A673 (cell line): ENCODE results near the gene TRMT10A. TPM values are rescaled to one million over a fixed set of nuclear protein-coding genes. Genes with fewer than 3 reads are reported as not detected.

Experiments
- BruUV-seq: library from RNA; stranded (reverse); fragments of 400-500 nt; replicated peaks from 2 replicates; lab custom pipeline; 2021; lab: Mats Ljungman, UMichigan
- CTCF ChIA-PET: fragments of 300-600 bp; sonication (Branson Sonifier 250); formaldehyde crosslinking; loops from one replicate; lab custom pipeline; 2022; ENCODE audit warnings: antibody characterized with exemption; lab: Charles Lee
- POLR2A ChIA-PET: fragments of 300-600 bp; sonication (Branson Sonifier 250); formaldehyde crosslinking; loops from one replicate; lab custom pipeline; 2022; ENCODE audit warnings: antibody characterized with exemption; ENCODE audit not compliant: low non-redundant PET; lab: Charles Lee
- DNase-seq: peaks from one replicate; pipeline ENCODE4 v3.0.0-alpha.2; 2015; ENCODE audit warnings: low spot score
- H3K27ac ChIP-seq: fragments of 200-600 bp; sonication (generic); 2 replicates; pipeline ENCODE4 v1.5.1; 2016; ENCODE audit warnings: mixed run types, low read depth, mild to moderate bottlenecking, mixed read lengths, antibody characterized with exemption, low read length; ENCODE audit not compliant: poor library complexity, severe bottlenecking
- H3K27me3 ChIP-seq: fragments of 200-600 bp; sonication (generic); replicated peaks from 2 replicates; pipeline ENCODE4 v1.6.1; 2017; ENCODE audit warnings: mixed run types, low read depth, mild to moderate bottlenecking, mixed read lengths, antibody characterized with exemption, low read length; ENCODE audit not compliant: insufficient read depth, poor library complexity
- H3K36me3 ChIP-seq: fragments of 200-600 bp; sonication (generic); 2 replicates; pipeline ENCODE4 v1.6.1; 2016; ENCODE audit warnings: mixed run types, mild to moderate bottlenecking, mixed read lengths, antibody characterized with exemption, low read length; ENCODE audit not compliant: insufficient read depth, poor library complexity, severe bottlenecking
- H3K4me1 ChIP-seq: fragments of 200-600 bp; sonication (generic); 2 replicates; pipeline ENCODE4 v1.6.1; 2017; ENCODE audit warnings: mixed run types, mild to moderate bottlenecking, mixed read lengths, antibody characterized with exemption, low read length; ENCODE audit not compliant: insufficient read depth, poor library complexity, severe bottlenecking
- H3K4me3 ChIP-seq: fragments of 200-600 bp; sonication (generic); 2 replicates; pipeline ENCODE4 v1.5.1; 2016; ENCODE audit warnings: low read depth, mixed run types, mild to moderate bottlenecking, mixed read lengths, low read length; ENCODE audit not compliant: poor library complexity, severe bottlenecking
- H3K9me3 ChIP-seq: fragments of 200-600 bp; sonication (generic); 2 replicates; pipeline ENCODE4 v1.6.1; 2016; ENCODE audit warnings: mixed run types, low read depth, mild to moderate bottlenecking, mixed read lengths, antibody characterized with exemption, low read length; ENCODE audit not compliant: poor library complexity, severe bottlenecking
- EZH2 ChIP-seq: fragments of 200-600 bp; sonication (generic); IDR thresholded peaks from 2 replicates; pipeline ENCODE4 v1.6.1; 2017; ENCODE audit warnings: borderline replicate concordance, low read depth, mild to moderate bottlenecking, mixed read lengths, antibody characterized with exemption, low read length; ENCODE audit not compliant: poor library complexity, severe bottlenecking
- intact Hi-C: fragments of 100-400 bp; cut with micrococcal nuclease; formaldehyde crosslinking; loops from one replicate; pipeline ENCODE4 v1.10.0; 2022; ENCODE audit not compliant: unreplicated experiment
- total RNA-seq: library from RNA; stranded (reverse); gene quantifications from 2 replicates; pipeline ENCODE4 v1.2.3, GENCODE V29; 2021
- TF ChIP-seq, protein P1 (sequence below): fragments of 300-800, 200-600 bp; sonication (generic); conservative IDR thresholded peaks from 2 replicates; pipeline ENCODE4 v1.5.1; 2017; ENCODE audit warnings: low read depth, mild to moderate bottlenecking, antibody characterized with exemption, low read length, moderate library complexity, mixed read lengths

Gene TRMT10A
- total RNA-seq, 1 experiment from 2014 or later: 4.6 TPM

DNA sequence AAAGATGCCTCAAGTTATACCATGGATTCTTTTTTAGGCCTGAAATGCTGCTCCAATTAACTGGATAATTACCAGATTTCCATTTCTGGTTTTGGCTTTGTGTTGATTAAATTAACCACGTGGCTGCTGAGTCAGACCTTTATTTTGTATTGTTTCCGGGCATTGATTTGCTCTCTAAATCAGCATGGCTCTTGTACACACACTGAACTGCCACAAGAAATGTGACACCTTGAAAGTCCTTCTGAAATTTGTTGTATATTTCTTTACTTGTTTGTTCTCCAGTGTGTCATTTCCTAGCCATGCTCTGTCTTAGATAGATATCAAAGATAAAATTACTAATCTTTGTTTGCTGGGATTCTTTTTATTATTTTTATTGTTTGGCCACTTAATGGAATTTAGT, 22.5 kb upstream of the TRMT10A start:
- Histone ChIP-seq H3K27ac (no peak overlapping the region), H3K4me3 (no peak overlapping the region), H3K4me1 (peaks cover 4% of the 10 kb centered on the region), H3K27me3 (peaks cover 28% of the 10 kb centered on the region), H3K9me3 (no peaks in the 10 kb centered on the region), H3K36me3 (no peaks in the 10 kb centered on the region)
- TF ChIP-seq EZH2: no peak
- TF ChIP-seq, protein P1, sequence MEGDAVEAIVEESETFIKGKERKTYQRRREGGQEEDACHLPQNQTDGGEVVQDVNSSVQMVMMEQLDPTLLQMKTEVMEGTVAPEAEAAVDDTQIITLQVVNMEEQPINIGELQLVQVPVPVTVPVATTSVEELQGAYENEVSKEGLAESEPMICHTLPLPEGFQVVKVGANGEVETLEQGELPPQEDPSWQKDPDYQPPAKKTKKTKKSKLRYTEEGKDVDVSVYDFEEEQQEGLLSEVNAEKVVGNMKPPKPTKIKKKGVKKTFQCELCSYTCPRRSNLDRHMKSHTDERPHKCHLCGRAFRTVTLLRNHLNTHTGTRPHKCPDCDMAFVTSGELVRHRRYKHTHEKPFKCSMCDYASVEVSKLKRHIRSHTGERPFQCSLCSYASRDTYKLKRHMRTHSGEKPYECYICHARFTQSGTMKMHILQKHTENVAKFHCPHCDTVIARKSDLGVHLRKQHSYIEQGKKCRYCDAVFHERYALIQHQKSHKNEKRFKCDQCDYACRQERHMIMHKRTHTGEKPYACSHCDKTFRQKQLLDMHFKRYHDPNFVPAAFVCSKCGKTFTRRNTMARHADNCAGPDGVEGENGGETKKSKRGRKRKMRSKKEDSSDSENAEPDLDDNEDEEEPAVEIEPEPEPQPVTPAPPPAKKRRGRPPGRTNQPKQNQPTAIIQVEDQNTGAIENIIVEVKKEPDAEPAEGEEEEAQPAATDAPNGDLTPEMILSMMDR: no peak
- intact Hi-C loops: no loop called here
- DNase-seq: peak; percentile 12
- POLR2A ChIA-PET: no interaction called here
- BruUV-seq: no TSS peak
- CTCF ChIA-PET: no interaction called here

GRCh38 chr4:99585516-99585915, 21.7 kb upstream of the TRMT10A start:
- Histone ChIP-seq H3K27me3 (peaks cover 37% of the 10 kb centered on the region), H3K36me3 (no peaks in the 10 kb centered on the region), H3K4me3 (no peak overlapping the region), H3K9me3 (no peaks in the 10 kb centered on the region), H3K27ac (no peak overlapping the region), H3K4me1 (peaks cover 4% of the 10 kb centered on the region)
- DNase-seq: no peak
- TF ChIP-seq, protein P1: no peak
- no peak for TF ChIP-seq EZH2
- POLR2A ChIA-PET: no interaction called here
- intact Hi-C loops: no loop called here
- no TSS peak for BruUV-seq
- CTCF ChIA-PET: no interaction called here

- ChIA-PET POLR2A (no interaction called here), CTCF (no interaction called here)
- no peak overlapping the region for H3K4me3 ChIP-seq
- H3K36me3 ChIP-seq: no peaks in the 10 kb centered on the region
- intact Hi-C loops: no loop called here
- no peak overlapping the region for H3K27ac ChIP-seq
- BruUV-seq: no TSS peak
- no peak for DNase-seq
- TF ChIP-seq, protein P1: no peak
- no peak for TF ChIP-seq EZH2
- no peaks in the 10 kb centered on the region for H3K4me1 ChIP-seq
- no peaks in the 10 kb centered on the region for H3K9me3 ChIP-seq
- peaks cover 70% of the 10 kb centered on the region for H3K27me3 ChIP-seq
These were observed 14.9 kb upstream of the TRMT10A start for GRCh38 chr4:99578714-99579113.
